ENCODE data around the gene FOXI3.

The FOXI3 gene

DNA sequence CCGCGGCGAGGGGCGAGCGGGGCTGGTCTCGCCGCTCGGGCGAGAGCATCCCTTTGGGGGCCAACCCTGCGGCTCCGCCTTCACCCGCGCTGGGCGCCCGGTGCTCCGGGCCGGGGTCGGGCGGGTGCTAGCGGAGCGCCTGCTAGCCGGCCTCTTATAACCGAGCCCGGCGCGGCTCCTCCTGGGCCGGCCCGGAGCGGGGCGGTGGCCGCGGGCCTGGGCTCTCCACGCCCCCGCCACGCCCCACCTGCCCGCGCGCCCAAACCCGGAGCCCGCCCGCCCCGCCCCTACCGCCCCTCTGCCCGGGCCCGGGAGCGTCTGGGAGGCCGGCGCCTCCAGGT, at the start of gene FOXI3:
TSS of gene FOXI3 (minus strand) at position 129 of the 341 bp plus-strand sequence. CDS start 158 bp downstream, outside the sequence.
- no peak for DNase-seq (ENCODE audit: low spot score)

DNA sequence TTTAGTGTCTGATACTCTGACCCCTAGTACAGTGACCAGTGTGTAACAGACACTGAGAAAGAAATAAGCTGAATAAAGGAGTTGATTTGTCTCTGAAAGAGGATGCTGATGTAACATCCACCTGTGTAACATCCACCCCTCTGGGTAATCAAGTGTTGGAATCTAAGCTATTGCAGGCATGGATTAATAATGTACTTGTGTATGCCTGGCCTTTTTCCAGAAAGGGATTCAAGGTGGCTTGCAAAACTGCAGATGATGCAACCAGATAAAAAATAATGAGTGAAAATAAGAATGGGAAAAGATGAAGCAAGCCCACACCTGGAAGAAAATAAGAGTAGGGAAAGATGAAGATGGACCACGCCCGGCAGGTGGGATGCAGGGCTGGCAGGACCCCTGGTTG, 48.2 kb upstream of the FOXI3 start:
- no peak for DNase-seq (ENCODE audit: low spot score)

DNA sequence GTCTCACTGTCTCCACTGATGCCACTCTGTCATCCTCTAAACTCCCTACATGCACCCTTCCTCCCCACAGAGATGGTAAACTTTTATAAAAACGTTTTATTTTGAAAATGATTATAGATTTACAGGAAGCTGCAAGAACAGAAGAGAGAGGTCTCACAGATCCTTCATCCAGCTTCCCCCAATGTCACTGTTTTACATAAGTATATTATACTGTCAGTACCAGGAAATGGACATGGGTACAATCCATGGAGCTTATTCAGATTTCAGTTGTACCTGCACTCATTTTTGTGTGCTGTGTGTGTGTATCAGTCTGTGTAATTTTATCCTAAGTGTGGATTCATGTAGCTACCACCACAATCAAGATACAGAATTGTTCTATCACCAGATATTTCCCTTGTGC, 46.7 kb upstream of the FOXI3 start:
- DNase-seq (ENCODE audit: low spot score): no peak

DNA sequence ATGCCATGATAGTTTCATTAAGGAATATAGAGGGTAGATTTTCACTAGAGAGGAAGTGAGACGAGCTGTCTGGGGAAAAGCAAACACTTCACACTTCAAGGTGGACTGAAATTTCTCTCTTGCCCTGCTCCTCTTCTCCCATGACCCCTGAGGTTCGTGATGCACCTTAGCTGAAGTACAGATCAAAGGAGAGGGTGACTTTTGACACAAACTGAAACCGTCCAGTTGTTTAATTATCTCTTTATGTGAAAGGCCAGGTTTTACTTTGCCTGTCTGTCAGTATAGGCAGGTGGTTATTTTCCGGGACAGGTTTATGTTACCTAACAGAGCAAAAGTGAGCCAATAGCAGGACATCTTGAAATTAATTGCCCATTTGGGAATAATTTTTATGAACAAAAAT, 41.0 kb upstream of the FOXI3 start:
- no peak for DNase-seq (ENCODE audit: low spot score)

DNA sequence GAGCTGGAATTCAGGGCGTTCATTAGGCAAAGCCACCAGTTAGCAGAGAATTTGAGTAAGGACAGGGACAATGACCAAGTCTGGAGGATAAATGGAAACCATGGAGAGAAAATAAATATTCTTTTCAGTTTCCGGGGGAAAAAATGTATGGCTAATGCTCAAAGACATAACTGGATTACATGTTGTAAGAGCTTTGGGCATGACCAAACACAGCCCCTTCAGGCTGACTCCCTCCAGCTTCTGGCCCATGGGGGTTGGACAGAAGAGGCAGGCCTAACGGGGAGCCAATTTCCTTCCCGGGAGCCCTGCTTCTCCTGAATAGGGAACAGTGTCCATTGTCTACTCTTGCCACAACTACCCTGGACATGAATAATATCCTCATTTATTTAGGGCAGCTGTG, 39.5 kb upstream of the FOXI3 start:
- DNase-seq (ENCODE audit: low spot score): no peak

DNA sequence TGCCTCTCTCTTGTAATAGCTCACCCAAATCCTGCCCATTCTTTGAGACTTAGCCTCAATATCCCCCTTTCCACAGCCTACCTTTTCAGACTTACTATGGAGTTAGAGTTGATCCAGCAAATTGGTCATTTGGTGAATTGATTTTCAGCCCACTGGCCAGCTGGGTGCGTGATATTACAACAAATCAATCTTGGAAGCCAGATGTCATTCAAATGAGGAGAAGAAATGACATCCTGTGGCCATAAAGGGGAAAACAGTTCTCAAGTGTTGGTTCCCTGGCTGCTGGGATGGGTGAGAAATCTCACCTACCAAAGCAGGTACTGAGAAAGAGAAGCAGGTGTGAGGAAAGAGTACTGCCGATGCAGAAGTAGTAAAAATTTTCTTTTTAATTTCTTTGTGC, 36.7 kb upstream of the FOXI3 start:
- DNase-seq (ENCODE audit: low spot score): no peak

DNA sequence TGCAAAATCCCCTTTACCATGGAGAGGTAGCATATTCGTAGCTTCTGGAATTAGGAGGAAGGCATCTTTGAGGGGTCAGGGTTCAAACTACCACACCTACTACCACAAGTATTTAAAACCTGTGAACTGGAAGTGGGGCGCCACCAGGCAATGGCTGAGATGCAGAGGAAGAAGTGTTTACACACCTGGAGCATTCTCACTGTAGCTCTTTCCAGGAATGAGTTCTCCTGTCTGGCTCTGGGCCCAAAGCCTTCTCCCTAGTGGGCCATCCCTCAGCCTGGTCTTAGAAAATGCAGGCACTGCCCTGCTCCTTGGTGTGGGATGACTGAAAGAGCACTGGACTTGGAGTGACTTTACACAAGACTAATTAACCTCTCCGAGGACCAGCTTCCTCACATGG, 30.7 kb upstream of the FOXI3 start:
- no peak for DNase-seq (ENCODE audit: low spot score)

DNA sequence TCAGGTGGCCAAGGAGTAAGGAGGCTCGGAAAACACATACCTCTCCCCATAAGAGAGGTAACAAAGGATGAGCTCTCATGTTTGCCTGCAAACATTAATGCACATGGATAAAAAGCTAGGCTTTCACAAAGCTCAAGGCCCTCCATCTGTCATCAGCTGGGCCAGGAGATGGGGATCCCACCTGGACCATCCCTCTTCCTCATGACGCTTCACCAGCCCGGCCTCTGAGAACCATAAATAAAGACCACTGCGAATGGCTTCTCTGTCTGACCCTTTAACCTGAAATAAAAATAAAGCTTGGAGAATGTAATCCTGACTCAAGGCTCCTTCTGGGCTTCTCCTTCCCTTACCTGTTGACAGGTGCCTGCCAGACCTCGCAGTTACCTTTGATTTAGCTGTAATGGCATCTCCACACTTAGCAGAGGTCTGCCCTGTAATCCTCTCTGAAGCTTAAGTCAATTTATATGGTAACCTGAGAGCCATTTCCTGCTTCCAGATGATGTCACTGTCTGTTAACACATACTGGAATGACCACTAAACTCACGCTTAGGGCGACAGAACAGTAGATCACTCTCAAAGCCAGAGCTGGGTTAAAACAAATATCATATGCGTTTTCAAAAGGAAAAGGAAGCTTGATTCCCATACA, 29.3 kb upstream of the FOXI3 start:
- no peak for DNase-seq (ENCODE audit: low spot score)

DNA sequence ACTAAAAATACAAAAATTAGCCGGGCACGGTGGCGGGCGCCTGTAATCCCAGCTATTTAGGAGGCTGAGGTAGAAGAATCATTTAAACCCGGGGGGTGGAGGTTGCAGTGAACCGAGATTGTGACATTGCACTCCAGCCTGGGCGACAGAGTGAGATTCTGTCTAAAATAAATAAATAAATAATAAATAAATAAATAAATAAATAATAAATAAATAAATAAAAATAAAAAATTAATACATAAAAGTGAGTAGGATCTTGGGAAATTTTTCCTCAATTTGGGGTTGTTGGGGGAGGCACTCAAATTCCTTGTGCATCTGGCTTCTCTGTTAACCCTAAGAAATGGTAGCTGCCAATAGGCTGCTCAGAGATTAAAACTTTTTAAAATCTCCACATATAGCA, 20.3 kb upstream of the FOXI3 start:
- no peak for DNase-seq (ENCODE audit: low spot score)

DNA sequence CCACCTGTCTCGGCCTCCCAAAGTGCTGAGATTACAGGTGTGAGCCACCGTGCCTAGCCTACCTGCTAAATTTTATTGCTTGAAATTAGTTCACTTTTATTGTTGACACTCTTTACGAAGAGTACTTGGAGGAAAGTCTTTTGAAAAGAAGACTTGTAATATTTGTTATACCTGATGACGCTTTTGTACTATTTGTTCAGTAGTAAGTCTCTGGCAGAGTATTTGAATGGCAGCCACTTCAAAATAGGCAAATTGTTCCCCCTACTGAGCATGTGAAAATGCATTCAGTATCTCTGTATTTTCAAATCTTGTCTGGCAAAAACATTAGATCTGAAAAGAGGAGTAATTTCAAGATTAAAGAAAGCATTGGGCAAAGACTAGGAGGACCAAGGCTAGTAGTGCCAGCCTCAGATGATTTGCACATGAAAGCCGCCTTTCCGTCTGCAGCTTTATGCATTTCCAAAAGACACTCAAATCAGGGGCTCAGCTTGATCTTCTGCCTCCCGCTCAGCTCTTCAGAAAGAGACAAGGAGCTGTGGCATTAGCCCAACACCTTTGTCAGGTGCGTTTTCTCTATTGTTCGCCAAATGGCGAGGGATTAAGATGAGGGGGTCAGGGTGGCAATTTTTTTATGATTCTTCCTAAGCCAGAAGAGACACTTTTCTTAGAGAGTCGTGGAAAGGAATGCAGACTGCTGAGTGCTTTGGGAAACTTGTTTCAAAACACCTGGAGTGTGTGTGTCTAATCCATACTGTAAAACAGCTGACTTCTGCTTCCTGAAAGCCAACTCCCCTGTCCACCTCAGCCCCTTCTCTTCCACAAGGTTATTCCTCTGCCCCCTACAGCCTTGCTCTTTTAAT, 18.8 kb upstream of the FOXI3 start:
- no peak for DNase-seq (ENCODE audit: low spot score)

DNA sequence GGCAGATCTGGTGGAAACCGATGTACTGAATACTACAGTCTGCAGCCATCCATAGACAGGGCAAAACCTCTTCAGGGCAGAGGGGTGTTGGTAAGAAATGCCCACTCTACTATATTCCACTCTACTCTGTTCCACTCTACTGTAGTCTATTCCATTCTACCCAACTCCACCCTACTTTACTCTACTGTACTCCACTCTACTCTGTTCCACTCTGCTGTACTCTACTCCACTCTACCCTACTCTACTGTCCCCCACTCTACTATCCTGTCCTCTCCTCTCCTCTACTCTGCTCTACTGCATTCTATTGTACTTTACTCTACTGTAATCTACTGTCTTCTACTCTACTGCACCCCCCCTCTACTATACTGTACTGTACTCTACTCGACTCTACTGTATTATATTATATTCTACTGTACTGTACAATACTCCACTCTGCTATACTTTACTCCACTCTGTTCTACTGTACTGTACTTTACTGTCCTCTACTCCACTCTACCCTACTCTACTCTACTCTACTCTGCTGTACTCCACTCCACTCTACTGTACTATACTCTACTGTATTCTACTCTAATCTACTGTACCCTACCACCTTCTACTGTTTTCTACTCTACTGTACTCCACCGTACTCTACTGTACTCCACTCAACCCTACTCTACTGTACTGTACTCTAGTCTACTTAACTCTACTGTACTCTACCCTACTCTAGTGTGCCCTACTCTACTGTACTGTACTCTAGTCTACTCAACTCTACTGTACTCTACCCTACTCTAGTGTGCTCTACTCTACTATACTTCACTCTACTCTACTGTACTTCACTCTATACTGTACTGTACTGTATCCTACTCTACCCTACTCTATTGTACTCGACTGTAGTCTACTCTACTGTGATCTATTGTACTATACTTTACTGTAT, 17.0 kb upstream of the FOXI3 start:
- no peak for DNase-seq (ENCODE audit: low spot score)

DNA sequence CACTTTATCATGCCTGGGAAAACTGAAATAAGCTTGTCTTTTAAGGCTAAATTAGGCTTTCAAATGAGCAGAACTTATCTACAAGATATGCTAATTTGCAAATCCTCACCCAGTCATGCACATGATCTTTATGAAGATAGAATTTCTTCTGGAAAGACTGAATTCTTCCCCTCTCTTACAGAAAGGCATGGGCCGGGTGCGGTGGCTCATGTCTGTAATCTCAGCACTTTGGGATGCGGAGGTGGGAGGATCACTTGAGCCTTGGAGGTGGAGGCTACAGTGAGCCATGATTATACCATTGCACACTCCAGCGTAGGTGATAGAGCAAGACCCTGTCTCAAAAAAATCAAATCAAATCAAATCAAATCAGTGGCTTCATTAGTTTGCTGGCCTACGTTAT, 11.7 kb upstream of the FOXI3 start:
- DNase-seq (ENCODE audit: low spot score): no peak

DNA sequence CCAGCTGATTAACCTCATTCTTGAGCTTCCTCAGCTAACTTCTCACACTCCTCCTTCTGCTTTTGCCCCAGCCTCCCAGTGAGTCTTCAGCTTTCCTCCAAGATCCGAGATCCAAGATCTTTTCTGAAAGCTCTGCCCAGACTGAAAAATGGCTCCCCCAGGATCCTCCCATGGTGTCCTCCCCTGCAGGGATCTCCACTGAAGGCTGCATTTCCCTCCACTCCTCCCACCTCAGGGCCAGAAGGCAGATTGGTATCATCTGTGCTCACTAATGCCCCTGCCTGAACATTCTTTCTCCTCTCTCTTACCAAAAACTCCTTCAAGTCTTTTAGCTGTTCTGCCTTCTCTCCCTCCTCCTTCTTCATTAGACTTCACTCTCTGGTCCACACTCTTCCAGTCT, 6.1 kb upstream of the FOXI3 start:
- DNase-seq (ENCODE audit: low spot score): no peak

DNA sequence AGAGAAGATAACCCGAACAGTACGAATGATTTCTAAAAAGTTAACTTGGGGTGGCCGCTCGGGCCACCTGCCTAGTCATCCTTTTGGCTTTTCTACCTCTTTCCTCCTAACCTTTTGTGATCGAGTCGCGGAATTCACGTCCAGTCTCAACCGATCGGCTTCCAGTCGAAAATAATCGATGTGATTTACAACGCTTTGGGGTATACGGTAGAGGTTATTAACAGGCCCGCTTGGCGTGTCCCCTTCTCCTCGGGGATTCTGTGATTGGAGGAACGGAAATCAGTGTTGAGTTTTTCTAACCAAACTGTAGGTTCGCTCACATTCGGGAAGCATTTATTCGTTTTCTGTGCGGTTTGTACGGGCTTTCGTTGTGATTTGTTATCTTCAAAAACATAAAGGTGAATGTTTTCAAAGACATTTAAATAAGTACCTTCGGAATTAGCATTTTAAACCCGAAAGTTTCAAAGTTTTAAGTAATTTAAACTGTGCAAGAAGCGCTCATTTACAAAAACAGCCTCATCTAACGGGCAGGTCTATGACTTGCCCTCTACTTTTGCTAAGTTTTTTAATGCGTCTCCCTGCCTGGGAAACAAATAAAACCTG, 588 bp upstream of the FOXI3 start:
- DNase-seq (ENCODE audit: low spot score): no peak

DNA sequence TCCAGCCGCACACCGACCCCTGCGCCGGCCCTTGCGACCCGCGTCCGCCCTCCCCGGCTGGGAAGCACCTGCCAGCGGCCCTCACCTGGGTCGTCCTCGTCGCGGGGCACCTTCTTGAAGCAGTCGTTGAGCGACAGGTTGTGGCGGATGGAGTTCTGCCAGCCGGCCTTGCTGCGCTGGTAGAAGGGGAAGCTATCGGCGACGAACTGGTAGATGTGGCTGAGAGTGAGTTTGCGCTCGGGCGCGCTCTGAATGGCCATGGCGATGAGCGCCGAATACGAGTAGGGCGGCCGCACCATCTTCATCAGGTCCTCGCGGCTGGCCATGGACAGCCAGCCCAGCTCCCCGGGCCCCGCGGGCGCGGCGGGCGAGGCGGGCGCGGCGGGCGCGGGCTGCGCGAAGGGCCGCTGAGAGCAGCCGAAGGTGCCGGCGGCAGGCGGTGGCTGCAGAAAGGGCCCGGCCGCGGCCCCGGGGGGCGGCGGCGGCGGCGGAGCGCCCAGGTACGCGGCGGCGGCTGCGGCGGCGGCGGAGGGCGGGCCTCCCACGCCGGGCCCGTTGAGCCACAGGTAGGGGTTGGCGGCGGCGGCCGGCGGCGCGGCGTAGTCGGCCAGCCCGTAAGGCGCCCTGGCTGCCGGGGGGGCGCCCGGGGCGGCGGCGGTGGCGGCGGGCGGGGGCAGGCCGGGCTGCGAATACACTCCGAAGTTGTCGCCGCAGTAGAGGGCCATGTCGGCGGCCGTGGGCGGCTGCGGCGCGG, 505 bp downstream of the FOXI3 start:
- no peak for DNase-seq (ENCODE audit: low spot score)

DNA sequence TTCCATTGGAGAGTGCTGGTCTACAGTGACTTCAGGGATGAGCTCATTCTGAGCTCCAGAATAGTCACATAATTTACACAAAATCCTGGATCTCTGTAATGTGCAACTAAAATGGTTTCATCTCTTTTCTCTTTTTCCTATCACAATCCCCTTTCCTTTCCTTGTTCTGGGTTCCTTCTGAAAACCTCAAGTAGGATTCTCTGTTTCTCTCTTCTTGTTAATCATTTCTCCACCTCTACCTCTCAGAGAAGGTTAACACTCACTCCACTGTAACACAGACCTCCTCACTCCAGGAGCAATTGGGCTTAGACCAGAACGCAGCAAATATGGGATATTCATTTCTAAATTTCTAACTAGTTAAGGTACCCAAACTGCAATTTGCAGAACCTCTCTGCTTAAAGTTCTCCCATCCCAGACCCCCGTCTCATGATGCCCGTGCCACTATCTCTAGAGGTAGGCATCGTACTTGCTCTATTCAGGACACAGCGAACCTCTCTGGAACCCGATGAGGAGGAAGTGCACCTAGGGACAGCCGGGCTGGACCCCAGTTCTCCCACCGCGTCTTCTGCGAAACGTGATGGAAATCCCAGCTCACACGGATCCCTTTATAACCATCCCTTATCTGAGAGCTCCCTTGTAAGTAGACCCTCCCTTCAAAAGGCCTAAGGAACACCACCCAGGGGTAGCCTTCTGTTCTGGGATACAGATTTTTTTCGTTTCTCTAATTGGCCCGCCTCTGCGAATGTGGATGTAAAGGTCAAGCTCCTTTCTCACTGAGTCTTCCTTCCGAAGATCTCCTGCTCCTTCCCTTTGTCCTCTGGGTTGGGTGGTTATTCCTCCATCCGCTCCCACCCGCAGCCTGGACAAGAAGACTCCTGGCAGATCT, 1.3 kb downstream of the FOXI3 start:
- DNase-seq (ENCODE audit: low spot score): no peak

DNA sequence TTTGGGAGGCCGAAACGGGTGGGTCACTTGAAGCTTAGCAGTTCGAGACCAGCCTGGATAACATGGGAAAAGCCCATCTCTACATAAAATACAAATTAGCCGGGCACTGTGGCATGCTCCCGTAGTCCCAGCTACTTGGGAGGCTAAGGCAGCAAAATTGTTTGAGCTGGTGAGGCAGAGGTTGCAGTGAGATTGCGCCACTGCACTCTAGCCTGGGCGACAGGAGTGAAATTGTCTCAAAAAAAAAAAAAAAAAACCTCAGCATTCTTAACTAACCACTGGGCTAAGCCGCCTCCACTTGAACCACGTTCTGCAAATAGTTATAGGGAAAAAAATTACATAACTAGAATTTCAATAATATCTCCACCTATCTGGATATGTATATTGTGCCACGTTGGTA, 2.3 kb downstream of the FOXI3 start:
- DNase-seq (ENCODE audit: low spot score): no peak

DNA sequence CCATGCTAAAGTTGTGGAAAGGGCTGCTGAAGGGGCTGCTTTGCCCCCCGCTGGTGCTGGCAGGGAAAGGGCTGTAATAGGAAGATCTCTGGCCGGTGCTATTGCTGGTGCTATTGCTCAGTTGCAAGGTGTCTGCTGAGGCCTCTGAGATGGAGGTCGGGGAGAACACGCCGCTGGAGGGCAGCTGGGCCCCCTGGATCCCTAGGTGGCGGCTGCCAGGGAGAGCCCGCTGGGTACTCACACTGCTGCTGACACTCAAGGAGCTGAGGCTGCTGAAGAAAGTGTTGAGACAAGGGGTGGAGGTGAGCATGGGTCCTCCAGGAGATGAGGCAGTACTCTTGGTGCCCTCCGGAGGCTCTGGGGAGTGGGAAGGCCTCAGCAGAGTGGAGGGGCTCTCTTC, 4.2 kb downstream of the FOXI3 start:
- DNase-seq (ENCODE audit: low spot score): no peak

DNA sequence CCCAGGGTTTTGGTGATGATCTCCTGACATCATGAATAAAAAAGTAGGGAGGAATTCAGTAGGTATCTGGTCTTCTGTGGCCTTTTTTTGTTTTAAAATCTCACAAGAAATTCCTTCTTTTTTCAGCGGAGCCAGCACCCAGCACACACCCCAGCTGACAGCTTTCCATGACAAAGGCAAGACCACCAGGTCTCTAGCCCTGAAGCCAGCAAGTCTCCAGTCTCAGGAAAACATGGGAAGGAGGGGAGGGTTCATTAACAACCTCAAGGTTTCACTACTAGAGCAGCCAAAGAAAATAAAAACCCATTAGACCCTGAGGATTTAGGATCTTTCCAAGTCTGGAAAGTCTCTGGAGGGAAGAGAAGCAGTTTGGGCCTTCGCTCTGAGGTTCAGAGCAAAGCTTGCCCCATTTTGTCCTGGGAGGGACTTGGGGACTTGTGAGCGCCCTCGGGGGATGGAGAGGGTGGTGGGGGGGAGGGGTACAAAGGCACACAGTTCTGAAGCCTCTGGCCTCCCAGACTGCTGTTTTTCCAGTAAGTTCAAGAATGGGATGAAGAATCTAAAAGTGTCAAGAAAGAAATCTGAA, 9.0 kb downstream of the FOXI3 start:
- no peak for DNase-seq (ENCODE audit: low spot score)

DNA sequence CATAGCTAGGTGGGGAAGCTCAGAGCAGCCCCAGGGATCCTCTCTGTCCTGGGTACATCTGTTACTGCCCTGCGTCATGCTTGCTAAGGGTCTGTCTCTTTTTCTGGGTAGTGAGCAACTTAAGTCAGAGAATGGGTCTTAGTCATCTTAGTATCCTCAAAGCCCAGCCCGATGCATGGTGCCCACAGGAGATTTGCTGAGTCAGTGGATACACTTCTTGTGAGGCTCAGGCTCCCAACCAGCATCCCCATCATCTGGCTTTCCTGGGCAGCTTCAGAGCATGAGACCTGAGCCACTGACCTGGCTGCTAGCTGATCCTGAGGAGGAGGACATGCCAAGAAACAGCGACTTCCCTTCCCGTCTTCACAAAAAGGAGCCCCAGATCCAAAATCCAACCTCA, 10.0 kb downstream of the FOXI3 start:
- no peak for DNase-seq (ENCODE audit: low spot score)
